ENCODE results near the gene IFI27L2.

- TF ChIP-seq CTCF (conservative IDR thresholded peaks at IDR 0.05; ENCODE audit: low read depth, low read length), result no peak
- TF ChIP-seq EZH2 (IDR thresholded peaks at IDR 0.05; ENCODE audit: borderline replicate concordance, low read depth, low read length, poor library complexity, severe bottlenecking), result no peak
Observed at GRCh38 chr14:94115631-94116030, 13.8 kb downstream of the IFI27L2 start.

Data from A673 (cell line).